ENCODE results near the gene BOLL. TPM values are rescaled to one million over a fixed set of nuclear protein-coding genes. Genes with fewer than 3 reads are reported as not detected.

BOLL gene
- total RNA-seq, 1 experiment from 2014 or later = not detected

DNA sequence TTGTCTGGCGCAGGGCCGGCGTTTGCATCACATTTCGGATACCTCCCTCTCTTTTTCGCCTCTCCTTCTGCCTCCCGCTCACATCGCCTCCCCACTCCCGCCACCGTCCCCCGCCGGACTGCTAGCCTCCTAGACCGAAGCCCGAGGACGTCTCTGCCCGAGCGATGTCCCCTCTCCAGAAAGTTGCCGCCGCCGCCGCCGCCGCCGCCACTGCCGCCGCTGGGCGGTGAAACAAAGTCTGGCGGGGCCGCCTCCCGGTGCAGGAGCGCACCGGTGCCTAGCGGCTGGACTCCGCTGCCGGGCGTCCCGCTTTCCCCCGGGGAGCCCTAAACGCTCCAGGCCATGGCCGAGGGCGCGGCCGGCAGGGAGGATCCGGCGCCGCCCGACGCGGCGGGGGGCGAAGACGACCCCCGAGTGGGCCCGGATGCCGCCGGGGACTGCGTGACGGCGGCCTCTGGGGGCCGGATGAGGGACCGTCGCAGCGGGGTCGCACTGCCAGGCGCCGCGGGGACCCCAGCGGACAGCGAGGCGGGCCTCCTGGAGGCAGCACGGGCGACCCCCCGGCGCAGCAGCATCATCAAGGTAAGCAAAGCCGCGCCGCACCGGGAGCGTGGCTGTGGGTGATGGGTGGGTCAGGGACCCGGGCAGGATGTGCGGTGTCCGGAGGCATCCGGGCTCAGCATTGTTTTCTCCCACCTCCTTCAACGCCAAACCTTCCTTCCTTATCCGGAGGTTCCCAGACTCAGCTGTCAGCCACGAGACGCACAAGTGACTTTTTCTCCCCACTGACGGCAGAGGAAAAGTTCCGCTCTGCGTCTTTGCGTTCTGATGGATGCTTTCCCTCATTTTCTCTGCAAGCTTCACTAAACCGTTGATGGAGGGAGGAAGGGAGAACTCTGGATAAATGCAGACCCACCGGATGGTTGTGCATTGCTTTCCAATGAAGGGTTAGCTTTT, 19.9 kb upstream of the BOLL start:
- Histone ChIP-seq H3K27me3 (replicated peaks; ENCODE audit: insufficient read depth, low read depth, low read length, poor library complexity) (peaks cover 38% of the 10 kb centered on the region), H3K36me3 (ENCODE audit: insufficient read depth, low read length, poor library complexity, severe bottlenecking) (no peaks in the 10 kb centered on the region), H3K4me1 (ENCODE audit: insufficient read depth, low read length, poor library complexity, severe bottlenecking) (peaks cover 9% of the 10 kb centered on the region), H3K4me3 (ENCODE audit: low read depth, low read length, poor library complexity, severe bottlenecking) (peak overlapping the region; percentile 58), H3K9me3 (ENCODE audit: low read depth, low read length, poor library complexity, severe bottlenecking) (no peaks in the 10 kb centered on the region), H3K27ac (ENCODE audit: low read depth, low read length, poor library complexity, severe bottlenecking) (no peak overlapping the region)
- intact Hi-C loops (cut with micrococcal nuclease; ENCODE audit: unreplicated experiment) = no loop called here
- TF ChIP-seq CTCF (conservative IDR thresholded peaks at IDR 0.05; ENCODE audit: low read depth, low read length) (no peak), EZH2 (IDR thresholded peaks at IDR 0.05; ENCODE audit: borderline replicate concordance, low read depth, low read length, poor library complexity, severe bottlenecking) (peak; percentile 50)
- POLR2A ChIA-PET (ENCODE audit: low non-redundant PET) = no interaction called here
- no peak for DNase-seq (ENCODE audit: low spot score)
- no TSS peak for BruUV-seq (replicated peaks)
- CTCF ChIA-PET = interaction anchor here (0.7 to 1.4 kb wide), 2 partner anchors 322 to 492 kb away, joined by 4 read pairs; no protein-coding TSS in a partner anchor

GRCh38 chr2:197804049-197804757, 19.1 kb upstream of the BOLL start, which contains the start of gene PLCL1:
Gene PLCL1, plus strand, starts transcription at chr2:197804593.
- H3K9me3 ChIP-seq (ENCODE audit: low read depth, low read length, poor library complexity, severe bottlenecking) = no peaks in the 10 kb centered on the region
- no TSS peak for BruUV-seq (replicated peaks)
- intact Hi-C loops (cut with micrococcal nuclease; ENCODE audit: unreplicated experiment) = no loop called here
- POLR2A ChIA-PET (ENCODE audit: low non-redundant PET) = no interaction called here
- peak; percentile 95 for DNase-seq (ENCODE audit: low spot score)
- H3K4me1 ChIP-seq (ENCODE audit: insufficient read depth, low read length, poor library complexity, severe bottlenecking) = peaks cover 9% of the 10 kb centered on the region
- no peak for TF ChIP-seq CTCF (conservative IDR thresholded peaks at IDR 0.05; ENCODE audit: low read depth, low read length)
- no peak for TF ChIP-seq EZH2 (IDR thresholded peaks at IDR 0.05; ENCODE audit: borderline replicate concordance, low read depth, low read length, poor library complexity, severe bottlenecking)
- no peak within 1 kb of the TSS for H3K27ac ChIP-seq (ENCODE audit: low read depth, low read length, poor library complexity, severe bottlenecking)
- CTCF ChIA-PET = interaction anchor here (0.5 to 1.4 kb wide), 3 partner anchors 323 to 972 kb away, joined by 4 read pairs; no protein-coding TSS in a partner anchor
- peak within 1 kb of the TSS; percentile 58 for H3K4me3 ChIP-seq (ENCODE audit: low read depth, low read length, poor library complexity, severe bottlenecking)
- H3K27me3 ChIP-seq (replicated peaks; ENCODE audit: insufficient read depth, low read depth, low read length, poor library complexity) = peaks cover 38% of the 10 kb centered on the region
- H3K36me3 ChIP-seq (ENCODE audit: insufficient read depth, low read length, poor library complexity, severe bottlenecking) = no peaks in the 10 kb centered on the region

DNA sequence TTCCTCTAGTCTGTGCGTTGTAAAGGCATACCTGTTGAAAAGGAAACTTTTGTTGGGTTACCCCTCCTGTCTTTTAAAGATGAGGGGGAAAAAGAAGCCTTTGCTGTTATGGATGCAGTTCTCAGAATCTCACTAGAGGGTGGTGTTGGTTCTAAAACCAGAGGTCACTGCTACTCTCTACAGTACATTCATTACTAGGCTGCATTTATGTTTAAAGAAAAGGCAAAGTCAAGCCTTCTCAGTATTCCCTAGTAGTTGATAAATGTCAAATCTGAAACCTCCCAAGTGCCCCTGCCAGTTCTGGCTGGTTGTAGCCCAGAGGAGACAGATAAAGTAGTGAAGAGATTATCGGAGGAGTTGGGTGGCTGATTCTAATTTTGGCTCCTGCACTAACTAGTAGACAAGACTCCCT, 17.9 kb upstream of the BOLL start:
- TF ChIP-seq EZH2 (IDR thresholded peaks at IDR 0.05; ENCODE audit: borderline replicate concordance, low read depth, low read length, poor library complexity, severe bottlenecking) (no peak), CTCF (conservative IDR thresholded peaks at IDR 0.05; ENCODE audit: low read depth, low read length) (peak; percentile 67)
- Histone ChIP-seq H3K9me3 (ENCODE audit: low read depth, low read length, poor library complexity, severe bottlenecking) (no peaks in the 10 kb centered on the region), H3K4me1 (ENCODE audit: insufficient read depth, low read length, poor library complexity, severe bottlenecking) (peaks cover 10% of the 10 kb centered on the region), H3K4me3 (ENCODE audit: low read depth, low read length, poor library complexity, severe bottlenecking) (no peak overlapping the region), H3K27ac (ENCODE audit: low read depth, low read length, poor library complexity, severe bottlenecking) (no peak overlapping the region), H3K27me3 (replicated peaks; ENCODE audit: insufficient read depth, low read depth, low read length, poor library complexity) (peaks cover 34% of the 10 kb centered on the region), H3K36me3 (ENCODE audit: insufficient read depth, low read length, poor library complexity, severe bottlenecking) (no peaks in the 10 kb centered on the region)
- peak; percentile 61 for DNase-seq (ENCODE audit: low spot score)
- ChIA-PET CTCF (no interaction called here), POLR2A (ENCODE audit: low non-redundant PET) (no interaction called here)
- no TSS peak for BruUV-seq (replicated peaks)
- intact Hi-C loops (cut with micrococcal nuclease; ENCODE audit: unreplicated experiment) = loop anchor here (1.0 kb wide), 3 partner anchors 251 to 493 kb away; no protein-coding TSS in a partner anchor

Data from A673 (cell line).